CD14-positive monocyte (primary cell): ENCODE data around the gene NOG. TPM values are rescaled to one million over a fixed set of nuclear protein-coding genes. Genes with fewer than 3 reads are reported as not detected.

Experiments used
- DNase-seq, 3 donors: peaks; one replicate each; pipeline ENCODE4 v3.0.0-alpha.2; 2011 to 2022
- H2AFZ ChIP-seq: 2 replicates; pipeline ENCODE4 v1.6.0; 2012; ENCODE audit warnings: mild to moderate bottlenecking, low read depth, low read length, inconsistent platforms; ENCODE audit not compliant: insufficient read depth, poor library complexity, severe bottlenecking
- H3K27ac ChIP-seq, 2 donors: 1 replicate in 1 of 2; 2 replicates in 1 of 2; pipeline ENCODE4 v1.5.1; 2012 to 2013; ENCODE audit warnings: low read length in 2 of 2, control low read depth in 1 of 2, inconsistent platforms in 1 of 2, low read depth in 1 of 2, mild to moderate bottlenecking in 1 of 2
- H3K27me3 ChIP-seq, 2 donors: one replicate each; pipeline versions ENCODE4 v1.6.0 to v1.6.1; 2011 to 2013; ENCODE audit warnings: low read length in 2 of 2; ENCODE audit not compliant: control insufficient read depth in 2 of 2, insufficient read depth in 2 of 2
- H3K36me3 ChIP-seq, 2 donors: replicated peaks in 1 of 2; 1 replicate in 1 of 2; 2 replicates in 1 of 2; pipeline versions ENCODE4 v1.5.1 to v1.6.1; 2012 to 2013; ENCODE audit warnings: low read length in 2 of 2, control low read depth in 1 of 2, inconsistent platforms in 1 of 2, mild to moderate bottlenecking in 1 of 2; ENCODE audit not compliant: insufficient read depth in 2 of 2, control insufficient read depth in 1 of 2
- H3K4me1 ChIP-seq, 2 donors: 1 replicate in 1 of 2; 2 replicates in 1 of 2; pipeline versions ENCODE4 v1.5.1 to v1.6.1; 2012 to 2013; ENCODE audit warnings: low read length in 2 of 2, control low read depth in 1 of 2, inconsistent platforms in 1 of 2, mild to moderate bottlenecking in 1 of 2, moderate library complexity in 1 of 2; ENCODE audit not compliant: insufficient read depth in 2 of 2, control insufficient read depth in 1 of 2
- H3K4me2 ChIP-seq: replicated peaks from 2 replicates; pipeline ENCODE3; 2012; ENCODE audit warnings: low read length, moderate library complexity, mild to moderate bottlenecking; ENCODE audit not compliant: poor library complexity, severe bottlenecking; ENCODE audit errors: extremely low read depth
- H3K4me3 ChIP-seq, 3 experiments: fragments of 200-600 bp in 1 of 3; sonication (generic) in 1 of 3; replicated peaks in 1 of 3; 1 replicate in 2 of 3; 2 replicates in 1 of 3; pipeline ENCODE4 v1.5.1; 2011 to 2013; ENCODE audit warnings: low read length in 3 of 3, mild to moderate bottlenecking in 3 of 3, control low read depth in 2 of 3, low read depth in 2 of 3, inconsistent platforms in 1 of 3, moderate library complexity in 1 of 3
- H3K79me2 ChIP-seq: 2 replicates; pipeline ENCODE4 v1.6.0; 2012; ENCODE audit warnings: mild to moderate bottlenecking, control low read depth, inconsistent platforms, low read length, moderate library complexity; ENCODE audit not compliant: insufficient read depth
- H3K9ac ChIP-seq: 2 replicates; pipeline ENCODE4 v1.6.0; 2017; ENCODE audit warnings: low read length, mild to moderate bottlenecking; ENCODE audit not compliant: insufficient read depth, poor library complexity, severe bottlenecking
- H3K9me3 ChIP-seq, 2 donors: replicated peaks in 1 of 2; 1 replicate in 1 of 2; 2 replicates in 1 of 2; pipeline versions ENCODE4 v1.5.1 to v1.6.1; 2012 to 2013; ENCODE audit warnings: low read length in 2 of 2, control low read depth in 1 of 2; ENCODE audit not compliant: control insufficient read depth in 1 of 2, insufficient read depth in 1 of 2
- H4K20me1 ChIP-seq: 2 replicates; pipeline ENCODE4 v1.6.0; 2012; ENCODE audit warnings: mild to moderate bottlenecking, low read length, control low read depth, moderate library complexity; ENCODE audit not compliant: insufficient read depth
- H3K27ac Mint-ChIP-seq, 7 donors: one replicate each; pipeline ENCODE4 v1.8.0; 2020; ENCODE audit warnings: mild to moderate bottlenecking in 7 of 7, mixed read lengths in 7 of 7, moderate library complexity in 6 of 7, inconsistent platforms in 2 of 7
- H3K27me3 Mint-ChIP-seq, 3 donors: one replicate each; pipeline ENCODE4 v1.8.0; 2021 to 2022; ENCODE audit warnings: low read depth in 3 of 3, mild to moderate bottlenecking in 3 of 3, mixed read lengths in 3 of 3, moderate library complexity in 3 of 3, inconsistent platforms in 1 of 3
- H3K36me3 Mint-ChIP-seq, 2 donors: one replicate each; pipeline ENCODE4 v1.8.0; 2020; ENCODE audit warnings: mixed read lengths in 2 of 2, inconsistent platforms in 1 of 2, mild to moderate bottlenecking in 1 of 2
- H3K4me1 Mint-ChIP-seq: one replicate; pipeline ENCODE4 v1.8.0; 2020; ENCODE audit warnings: mild to moderate bottlenecking, mixed read lengths
- H3K4me3 Mint-ChIP-seq, 2 donors: one replicate each; pipeline ENCODE4 v1.8.0; 2020; ENCODE audit warnings: mild to moderate bottlenecking in 2 of 2, mixed read lengths in 2 of 2, moderate library complexity in 1 of 2
- H3K9me3 Mint-ChIP-seq, 7 donors: one replicate each; pipeline ENCODE4 v1.8.0; 2020 to 2022; ENCODE audit warnings: mixed read lengths in 7 of 7, mild to moderate bottlenecking in 6 of 7, moderate library complexity in 6 of 7, inconsistent platforms in 2 of 7
- CTCF ChIP-seq: fragments of 200-600 bp; IDR thresholded peaks from one replicate; pipeline ENCODE4 v1.8.0; 2022; ENCODE audit warnings: antibody characterized with exemption, mild to moderate bottlenecking
- WGBS: methylation state at CpG from one replicate; pipeline ENCODE4 v1.1.5; 2013; ENCODE audit warnings: missing lambda C conversion rate; ENCODE audit not compliant: insufficient coverage; 5-methylcytosine and 5-hydroxymethylcytosine counted together
- intact Hi-C, 2 donors: fragments of 100-400 bp; cut with micrococcal nuclease; formaldehyde crosslinking; loops; one replicate each; pipeline versions ENCODE4 v1.15.0 to v1.15.1; 2023
- polyA plus RNA-seq, 3 donors: library from polyadenylated mRNA; depleted of rRNA in 1 of 3; unstranded in 2 of 3; stranded (reverse) in 1 of 3; fragments of 300-500 nt in 2 of 3; fragments of >200 nt in 1 of 3; fragmentation: Illumina TruSeq in 2 of 3; gene quantifications; 1 replicate in 2 of 3; 2 replicates in 1 of 3; pipeline ENCODE4 v1.2.3, GENCODE V29; 2012 to 2021

Gene NOG
- polyA plus RNA-seq, 3 donors = 0.11 to 0.27 TPM; not detected in 1

- Histone ChIP-seq H2AFZ (no peak overlapping the region), H3K4me1 (no peaks in the 10 kb centered on the region), H3K27me3 (no peaks in the 10 kb centered on the region), H3K27ac (no peak overlapping the region), H3K4me2 (no peak overlapping the region), H3K9me3 (no peaks in the 10 kb centered on the region), H3K9ac (no peak overlapping the region), H4K20me1 (no peaks in the 10 kb centered on the region), H3K36me3 (no peaks in the 10 kb centered on the region), H3K79me2 (no peaks in the 10 kb centered on the region), H3K4me3 (no peak overlapping the region)
- H3K27me3 Mint-ChIP-seq = peaks cover 4 to 6% (median 5%) of the 10 kb centered on the region in 3 donors
- WGBS = 86% methylated on average over 3 of the region's 4 CpGs
- no peak overlapping the region for H3K4me3 Mint-ChIP-seq
- no peak for DNase-seq
- no peaks in the 10 kb centered on the region for H3K9me3 Mint-ChIP-seq
- no peaks in the 10 kb centered on the region for H3K36me3 Mint-ChIP-seq
- intact Hi-C loops = no loop called here
- no peak overlapping the region for H3K27ac Mint-ChIP-seq
- no peak for TF ChIP-seq CTCF
- peaks cover 3% of the 10 kb centered on the region for H3K4me1 Mint-ChIP-seq
These were observed 36.7 kb downstream of the NOG start for GRCh38 chr17:56630202-56630601.

GRCh38 chr17:56633681-56634080 lies 40.2 kb downstream of the NOG start:
- intact Hi-C loops = no loop called here
- Histone ChIP-seq H3K27ac (no peak overlapping the region), H3K36me3 (no peaks in the 10 kb centered on the region), H2AFZ (no peak overlapping the region), H3K9ac (no peak overlapping the region), H3K27me3 (no peaks in the 10 kb centered on the region), H3K4me2 (no peak overlapping the region), H3K9me3 (no peaks in the 10 kb centered on the region), H3K4me3 (no peak overlapping the region), H4K20me1 (no peaks in the 10 kb centered on the region), H3K4me1 (no peaks in the 10 kb centered on the region), H3K79me2 (no peaks in the 10 kb centered on the region)
- DNase-seq = no peak
- no peaks in the 10 kb centered on the region for H3K36me3 Mint-ChIP-seq
- WGBS = 100% methylated on average over 2 of the region's 4 CpGs
- H3K27me3 Mint-ChIP-seq = peaks cover 3 to 6% (median 4%) of the 10 kb centered on the region in 3 donors
- H3K4me3 Mint-ChIP-seq = no peak overlapping the region
- H3K9me3 Mint-ChIP-seq = no peaks in the 10 kb centered on the region
- no peak for TF ChIP-seq CTCF
- peaks cover 3% of the 10 kb centered on the region for H3K4me1 Mint-ChIP-seq
- no peak overlapping the region for H3K27ac Mint-ChIP-seq
